A673 (cell line): ENCODE results near the gene ARAP2. TPM values are rescaled to one million over a fixed set of nuclear protein-coding genes. Genes with fewer than 3 reads are reported as not detected.

ENCODE experiments used
- BruUV-seq: library from RNA; stranded (reverse); fragments of 400-500 nt; replicated peaks from 2 replicates; lab custom pipeline; 2021; lab: Mats Ljungman, UMichigan
- CTCF ChIA-PET: fragments of 300-600 bp; sonication (Branson Sonifier 250); formaldehyde crosslinking; loops from one replicate; lab custom pipeline; 2022; ENCODE audit warnings: antibody characterized with exemption; lab: Charles Lee
- POLR2A ChIA-PET: fragments of 300-600 bp; sonication (Branson Sonifier 250); formaldehyde crosslinking; loops from one replicate; lab custom pipeline; 2022; ENCODE audit warnings: antibody characterized with exemption; ENCODE audit not compliant: low non-redundant PET; lab: Charles Lee
- DNase-seq: peaks from one replicate; pipeline ENCODE4 v3.0.0-alpha.2; 2015; ENCODE audit warnings: low spot score
- H3K27ac ChIP-seq: fragments of 200-600 bp; sonication (generic); 2 replicates; pipeline ENCODE4 v1.5.1; 2016; ENCODE audit warnings: mixed run types, low read depth, mild to moderate bottlenecking, mixed read lengths, antibody characterized with exemption, low read length; ENCODE audit not compliant: poor library complexity, severe bottlenecking
- H3K27me3 ChIP-seq: fragments of 200-600 bp; sonication (generic); replicated peaks from 2 replicates; pipeline ENCODE4 v1.6.1; 2017; ENCODE audit warnings: mixed run types, low read depth, mild to moderate bottlenecking, mixed read lengths, antibody characterized with exemption, low read length; ENCODE audit not compliant: insufficient read depth, poor library complexity
- H3K36me3 ChIP-seq: fragments of 200-600 bp; sonication (generic); 2 replicates; pipeline ENCODE4 v1.6.1; 2016; ENCODE audit warnings: mixed run types, mild to moderate bottlenecking, mixed read lengths, antibody characterized with exemption, low read length; ENCODE audit not compliant: insufficient read depth, poor library complexity, severe bottlenecking
- H3K4me1 ChIP-seq: fragments of 200-600 bp; sonication (generic); 2 replicates; pipeline ENCODE4 v1.6.1; 2017; ENCODE audit warnings: mixed run types, mild to moderate bottlenecking, mixed read lengths, antibody characterized with exemption, low read length; ENCODE audit not compliant: insufficient read depth, poor library complexity, severe bottlenecking
- H3K4me3 ChIP-seq: fragments of 200-600 bp; sonication (generic); 2 replicates; pipeline ENCODE4 v1.5.1; 2016; ENCODE audit warnings: low read depth, mixed run types, mild to moderate bottlenecking, mixed read lengths, low read length; ENCODE audit not compliant: poor library complexity, severe bottlenecking
- H3K9me3 ChIP-seq: fragments of 200-600 bp; sonication (generic); 2 replicates; pipeline ENCODE4 v1.6.1; 2016; ENCODE audit warnings: mixed run types, low read depth, mild to moderate bottlenecking, mixed read lengths, antibody characterized with exemption, low read length; ENCODE audit not compliant: poor library complexity, severe bottlenecking
- CTCF ChIP-seq: fragments of 300-800, 200-600 bp; sonication (generic); conservative IDR thresholded peaks from 2 replicates; pipeline ENCODE4 v1.5.1; 2017; ENCODE audit warnings: low read depth, mild to moderate bottlenecking, antibody characterized with exemption, low read length, moderate library complexity, mixed read lengths
- EZH2 ChIP-seq: fragments of 200-600 bp; sonication (generic); IDR thresholded peaks from 2 replicates; pipeline ENCODE4 v1.6.1; 2017; ENCODE audit warnings: borderline replicate concordance, low read depth, mild to moderate bottlenecking, mixed read lengths, antibody characterized with exemption, low read length; ENCODE audit not compliant: poor library complexity, severe bottlenecking
- intact Hi-C: fragments of 100-400 bp; cut with micrococcal nuclease; formaldehyde crosslinking; loops from one replicate; pipeline ENCODE4 v1.10.0; 2022; ENCODE audit not compliant: unreplicated experiment
- total RNA-seq: library from RNA; stranded (reverse); gene quantifications from 2 replicates; pipeline ENCODE4 v1.2.3, GENCODE V29; 2021

Gene ARAP2
- total RNA-seq, 1 experiment from 2014 or later, result 0.06 TPM

GRCh38 chr4:36214735-36215485 is 29.4 kb downstream of the ARAP2 start:
- POLR2A ChIA-PET, result no interaction called here
- no peak overlapping the region for H3K4me3 ChIP-seq
- TF ChIP-seq EZH2, result no peak
- no peak for TF ChIP-seq CTCF
- no TSS peak for BruUV-seq
- intact Hi-C loops, result no loop called here
- no peaks in the 10 kb centered on the region for H3K27me3 ChIP-seq
- H3K9me3 ChIP-seq, result no peaks in the 10 kb centered on the region
- CTCF ChIA-PET, result no interaction called here
- H3K27ac ChIP-seq, result no peak overlapping the region
- no peaks in the 10 kb centered on the region for H3K4me1 ChIP-seq
- no peaks in the 10 kb centered on the region for H3K36me3 ChIP-seq
- DNase-seq, result no peak

GRCh38 chr4:36213977-36214376 is 30.3 kb downstream of the ARAP2 start:
- Histone ChIP-seq H3K27ac (no peak overlapping the region), H3K27me3 (no peaks in the 10 kb centered on the region), H3K36me3 (no peaks in the 10 kb centered on the region), H3K9me3 (no peaks in the 10 kb centered on the region), H3K4me3 (no peak overlapping the region), H3K4me1 (no peaks in the 10 kb centered on the region)
- TF ChIP-seq CTCF (no peak), EZH2 (no peak)
- BruUV-seq, result no TSS peak
- CTCF ChIA-PET, result no interaction called here
- POLR2A ChIA-PET, result interaction anchor here (0.5 kb wide), 1 partner anchor 1710 kb away, joined by 18 read pairs; no protein-coding TSS in a partner anchor
- DNase-seq, result no peak
- intact Hi-C loops, result no loop called here

GRCh38 chr4:36211084-36211483 is 33.2 kb downstream of the ARAP2 start:
- no TSS peak for BruUV-seq
- intact Hi-C loops, result no loop called here
- Histone ChIP-seq H3K27me3 (no peaks in the 10 kb centered on the region), H3K9me3 (no peaks in the 10 kb centered on the region), H3K4me3 (no peak overlapping the region), H3K36me3 (no peaks in the 10 kb centered on the region), H3K4me1 (no peaks in the 10 kb centered on the region), H3K27ac (no peak overlapping the region)
- POLR2A ChIA-PET, result no interaction called here
- CTCF ChIA-PET, result no interaction called here
- DNase-seq, result no peak
- no peak for TF ChIP-seq EZH2
- TF ChIP-seq CTCF, result no peak
